Measurements from ENCODE around the gene PYGO2. TPM values are rescaled to one million over a fixed set of nuclear protein-coding genes. Genes with fewer than 3 reads are reported as not detected.

Gene PYGO2
- total and polyA plus RNA-seq, 2 of the 8 experiments (the other 6 are each of a cell fraction or from before 2014, with no cell fraction given) = 31.0 to 31.6 TPM

- TF ChIP-seq SP4 (IDR thresholded peaks at IDR 0.05; ENCODE audit: low read length) = no peak
- TF ChIP-seq TBP (IDR thresholded peaks at IDR 0.05; ENCODE audit: low read depth, low read length) = peak; percentile 83
- TF ChIP-seq RAD21 (IDR thresholded peaks at IDR 0.05 in 1 of 2, conservative IDR thresholded peaks at IDR 0.05 in 1 of 2; ENCODE audit: low read depth in 2 of 2, low read length in 2 of 2) = no peak
- no peak for TF ChIP-seq CTBP2 (IDR thresholded peaks at IDR 0.05; ENCODE audit: borderline replicate concordance, insufficient read depth, insufficient read length, low read length)
- TF ChIP-seq EGR1 (IDR thresholded peaks at IDR 0.05; ENCODE audit: borderline replicate concordance, low read depth, low read length) = peak; percentile 57; the same call in 1 of the 2 replicates
- TF ChIP-seq CBX8 (IDR thresholded peaks at IDR 0.05; ENCODE audit: borderline replicate concordance, low read depth, low read length) = no peak
- TF ChIP-seq MAX (IDR thresholded peaks at IDR 0.05) = no peak
- no peak for TF ChIP-seq SP2 (IDR thresholded peaks at IDR 0.05; ENCODE audit: low read length)
- TF ChIP-seq POU5F1 (IDR thresholded peaks at IDR 0.05; ENCODE audit: low read depth, low read length) = no peak
- no peak for TF ChIP-seq GTF2F1 (IDR thresholded peaks at IDR 0.05; ENCODE audit: borderline replicate concordance, low read depth, low read length)
- no peak for TF ChIP-seq NANOG (IDR thresholded peaks at IDR 0.05; ENCODE audit: insufficient read depth, low read depth, low read length, poor library complexity, severe bottlenecking)
- peak; percentile 83 for TF ChIP-seq BACH1 (IDR thresholded peaks at IDR 0.05; ENCODE audit: low read length)
- TF ChIP-seq KDM1A (IDR thresholded peaks at IDR 0.05; ENCODE audit: borderline replicate concordance, low read length) = no peak
- TF ChIP-seq POLR2AphosphoS5 (IDR thresholded peaks at IDR 0.05; ENCODE audit: low read depth, low read length) = peak; percentile 62; the same call in 1 of the 2 replicates
- TF ChIP-seq ATF2 (IDR thresholded peaks at IDR 0.05; ENCODE audit: low read length) = peak; percentile 59; the same call in 1 of the 2 replicates
- 0 out of 2 replicates have a peak, but pooled peaks have one; percentile 34 for TF ChIP-seq TEAD4 (IDR thresholded peaks at IDR 0.05; ENCODE audit: low read depth, low read length)
- TF ChIP-seq TAF7 (optimal IDR thresholded peaks at IDR 0.05; ENCODE audit: borderline replicate concordance, low read depth, low read length) = peak; percentile 56
- no peak; the same call in 1 of the 2 replicates for TF ChIP-seq RBBP5 (IDR thresholded peaks at IDR 0.05; ENCODE audit: borderline replicate concordance, low read depth, low read length)
- peak; percentile 96 for TF ChIP-seq JUND (IDR thresholded peaks at IDR 0.05; ENCODE audit: low read length)
- peak in 1 of 2 experiments; percentile 98; a peak in 2 of 3 replicates for TF ChIP-seq EP300 (IDR thresholded peaks at IDR 0.05; ENCODE audit: borderline replicate concordance in 1 of 2, low read depth in 2 of 2, low read length in 2 of 2)
- TF ChIP-seq CBX5 (IDR thresholded peaks at IDR 0.05; ENCODE audit: low read depth, low read length) = no peak
Observed at GRCh38 chr1:154937085-154937987, 24.2 kb downstream of the PYGO2 start (continued).

Data from H1 (cell line).